ENCODE results near the gene BSDC1.

- TF ChIP-seq, protein P1, sequence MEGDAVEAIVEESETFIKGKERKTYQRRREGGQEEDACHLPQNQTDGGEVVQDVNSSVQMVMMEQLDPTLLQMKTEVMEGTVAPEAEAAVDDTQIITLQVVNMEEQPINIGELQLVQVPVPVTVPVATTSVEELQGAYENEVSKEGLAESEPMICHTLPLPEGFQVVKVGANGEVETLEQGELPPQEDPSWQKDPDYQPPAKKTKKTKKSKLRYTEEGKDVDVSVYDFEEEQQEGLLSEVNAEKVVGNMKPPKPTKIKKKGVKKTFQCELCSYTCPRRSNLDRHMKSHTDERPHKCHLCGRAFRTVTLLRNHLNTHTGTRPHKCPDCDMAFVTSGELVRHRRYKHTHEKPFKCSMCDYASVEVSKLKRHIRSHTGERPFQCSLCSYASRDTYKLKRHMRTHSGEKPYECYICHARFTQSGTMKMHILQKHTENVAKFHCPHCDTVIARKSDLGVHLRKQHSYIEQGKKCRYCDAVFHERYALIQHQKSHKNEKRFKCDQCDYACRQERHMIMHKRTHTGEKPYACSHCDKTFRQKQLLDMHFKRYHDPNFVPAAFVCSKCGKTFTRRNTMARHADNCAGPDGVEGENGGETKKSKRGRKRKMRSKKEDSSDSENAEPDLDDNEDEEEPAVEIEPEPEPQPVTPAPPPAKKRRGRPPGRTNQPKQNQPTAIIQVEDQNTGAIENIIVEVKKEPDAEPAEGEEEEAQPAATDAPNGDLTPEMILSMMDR (IDR thresholded peaks at IDR 0.05; ENCODE audit: insufficient read depth, low read depth, low read length), result no peak
- no peak for TF ChIP-seq EZH2 (IDR thresholded peaks at IDR 0.05; ENCODE audit: insufficient read depth, low read length)
These were observed 45.0 kb downstream of the BSDC1 start for GRCh38 chr1:32349211-32349708.
